Body of pancreas (tissue), 4 donors: Measurements from ENCODE around the gene ARMC3.

Experiments
- CTCF ChIP-seq, 7 experiments: fragments of 450-650 bp in 4 of 7; fragments of 200-600 bp in 3 of 7; sonication (generic) in 3 of 7; IDR thresholded peaks; one replicate each; pipeline ENCODE4 v1.5.1; 2016 to 2019; ENCODE audit warnings: antibody characterized with exemption in 7 of 7
- POLR2A ChIP-seq, 3 donors: fragments of 450-650 bp; IDR thresholded peaks; one replicate each; pipeline ENCODE4 v1.6.1; 2016; ENCODE audit warnings: antibody characterized with exemption in 3 of 3, mild to moderate bottlenecking in 2 of 3

GRCh38 chr10:23037152-23037551, 109.3 kb downstream of the ARMC3 start:
- no peak for TF ChIP-seq CTCF (IDR thresholded peaks at IDR 0.05)
- TF ChIP-seq POLR2A (IDR thresholded peaks at IDR 0.05), result no peak
